Neural progenitor cell (in vitro differentiated cells): ENCODE data around the gene KLHL15. TPM values are rescaled to one million over a fixed set of nuclear protein-coding genes. Genes with fewer than 3 reads are reported as not detected.

ENCODE experiments used
- DNase-seq: peaks from one replicate; pipeline ENCODE4 v3.0.0-alpha.2; 2016; ENCODE audit warnings: low spot score
- H2AFZ ChIP-seq: fragments of 200-600 bp; sonication (generic); replicated peaks from 2 replicates; pipeline ENCODE4 v1.6.1; 2016; ENCODE audit warnings: antibody characterized with exemption
- H3F3A ChIP-seq: fragments of 200-600 bp; sonication (generic); 2 replicates; pipeline ENCODE4 v1.6.1; 2016; ENCODE audit warnings: antibody characterized with exemption, low read depth
- H3K27ac ChIP-seq: fragments of 200-600 bp; sonication (generic); 2 replicates; pipeline ENCODE4 v1.5.1; 2016; ENCODE audit warnings: mild to moderate bottlenecking
- H3K27me3 ChIP-seq: fragments of 200-600 bp; sonication (generic); 2 replicates; pipeline ENCODE4 v1.6.1; 2016; ENCODE audit warnings: mild to moderate bottlenecking, moderate library complexity
- H3K36me3 ChIP-seq: fragments of 200-600 bp; sonication (generic); 2 replicates; pipeline ENCODE4 v1.5.1; 2016
- H3K4me1 ChIP-seq: fragments of 200-600 bp; sonication (generic); 2 replicates; pipeline ENCODE4 v1.6.1; 2016; ENCODE audit warnings: mixed run types
- H3K4me2 ChIP-seq: fragments of 200-600 bp; sonication (generic); 2 replicates; pipeline ENCODE4 v1.6.1; 2016
- H3K4me3 ChIP-seq: fragments of 200-600 bp; sonication (generic); 2 replicates; pipeline ENCODE4 v1.5.1; 2016
- H3K79me2 ChIP-seq: fragments of 200-600 bp; sonication (generic); 2 replicates; pipeline ENCODE4 v1.6.1; 2016; ENCODE audit warnings: low read depth
- H3K9ac ChIP-seq: fragments of 200-600 bp; sonication (generic); 2 replicates; pipeline ENCODE4 v1.6.1; 2016
- H3K9me3 ChIP-seq: fragments of 200-600 bp; sonication (generic); 2 replicates; pipeline ENCODE4 v1.5.1; 2016; ENCODE audit warnings: low read depth
- H4K20me1 ChIP-seq: fragments of 200-600 bp; sonication (generic); 2 replicates; pipeline ENCODE4 v1.6.1; 2016; ENCODE audit warnings: low read depth
- H3K27ac Mint-ChIP-seq: 3 replicates; pipeline ENCODE4 v1.8.0; 2021; ENCODE audit warnings: mixed read lengths
- H3K27me3 Mint-ChIP-seq: 2 replicates; pipeline ENCODE4 v1.8.0; 2022; ENCODE audit warnings: low read depth, mild to moderate bottlenecking, inconsistent platforms, moderate library complexity, mixed read lengths; ENCODE audit not compliant: insufficient read depth
- H3K36me3 Mint-ChIP-seq: 3 replicates; pipeline ENCODE4 v1.8.0; 2021; ENCODE audit warnings: mixed read lengths
- H3K4me1 Mint-ChIP-seq: 3 replicates; pipeline ENCODE4 v1.8.0; 2021; ENCODE audit warnings: mixed read lengths
- H3K4me3 Mint-ChIP-seq: 3 replicates; pipeline ENCODE4 v1.8.0; 2021; ENCODE audit warnings: mild to moderate bottlenecking, moderate library complexity, mixed read lengths
- H3K9me3 Mint-ChIP-seq: 3 replicates; pipeline ENCODE4 v1.8.0; 2020; ENCODE audit warnings: mixed read lengths
- EZH2 ChIP-seq: fragments of 200-600 bp; sonication (generic); IDR thresholded peaks from 2 replicates; pipeline ENCODE4 v1.6.1; 2017; ENCODE audit warnings: antibody characterized with exemption, mild to moderate bottlenecking, moderate library complexity
- EZH2phosphoT487 ChIP-seq: fragments of 200-600 bp; sonication (generic); IDR thresholded peaks from 2 replicates; pipeline ENCODE4 v1.6.1; 2017; ENCODE audit warnings: antibody characterized with exemption
- total RNA-seq: library from RNA; depleted of rRNA; stranded (reverse); fragments of >200 nt; gene quantifications from 2 replicates; pipeline ENCODE4 v1.2.3, GENCODE V29; 2015; ENCODE audit warnings: low replicate concordance
- TF ChIP-seq, protein P1 (sequence below): fragments of 200-600 bp; sonication (generic); IDR thresholded peaks from 2 replicates; pipeline ENCODE4 v1.5.1; 2017; ENCODE audit warnings: antibody characterized with exemption, mild to moderate bottlenecking

Gene KLHL15
- total RNA-seq, 1 donor from 2014 or later = 46.9 TPM

- Mint-ChIP-seq H3K36me3 (peaks cover 6% of the 10 kb centered on the region), H3K4me3 (no peak overlapping the region), H3K9me3 (peaks cover 3% of the 10 kb centered on the region), H3K27ac (no peak overlapping the region), H3K27me3 (peaks cover 3% of the 10 kb centered on the region), H3K4me1 (peaks cover 15% of the 10 kb centered on the region)
- no peak overlapping the region for H3K27ac ChIP-seq
- no peak overlapping the region for H3K9ac ChIP-seq
- H2AFZ ChIP-seq = no peak overlapping the region
- peaks cover 16% of the 10 kb centered on the region for H4K20me1 ChIP-seq
- H3K27me3 ChIP-seq = peaks cover 41% of the 10 kb centered on the region
- H3K4me1 ChIP-seq = peaks cover 12% of the 10 kb centered on the region
- no peak for TF ChIP-seq EZH2phosphoT487
- TF ChIP-seq, protein P1, sequence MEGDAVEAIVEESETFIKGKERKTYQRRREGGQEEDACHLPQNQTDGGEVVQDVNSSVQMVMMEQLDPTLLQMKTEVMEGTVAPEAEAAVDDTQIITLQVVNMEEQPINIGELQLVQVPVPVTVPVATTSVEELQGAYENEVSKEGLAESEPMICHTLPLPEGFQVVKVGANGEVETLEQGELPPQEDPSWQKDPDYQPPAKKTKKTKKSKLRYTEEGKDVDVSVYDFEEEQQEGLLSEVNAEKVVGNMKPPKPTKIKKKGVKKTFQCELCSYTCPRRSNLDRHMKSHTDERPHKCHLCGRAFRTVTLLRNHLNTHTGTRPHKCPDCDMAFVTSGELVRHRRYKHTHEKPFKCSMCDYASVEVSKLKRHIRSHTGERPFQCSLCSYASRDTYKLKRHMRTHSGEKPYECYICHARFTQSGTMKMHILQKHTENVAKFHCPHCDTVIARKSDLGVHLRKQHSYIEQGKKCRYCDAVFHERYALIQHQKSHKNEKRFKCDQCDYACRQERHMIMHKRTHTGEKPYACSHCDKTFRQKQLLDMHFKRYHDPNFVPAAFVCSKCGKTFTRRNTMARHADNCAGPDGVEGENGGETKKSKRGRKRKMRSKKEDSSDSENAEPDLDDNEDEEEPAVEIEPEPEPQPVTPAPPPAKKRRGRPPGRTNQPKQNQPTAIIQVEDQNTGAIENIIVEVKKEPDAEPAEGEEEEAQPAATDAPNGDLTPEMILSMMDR = no peak
- TF ChIP-seq EZH2 = no peak
- H3K79me2 ChIP-seq = peaks cover 21% of the 10 kb centered on the region
- DNase-seq = peak; percentile 27
- H3K4me3 ChIP-seq = no peak overlapping the region
- H3F3A ChIP-seq = peaks cover 30% of the 10 kb centered on the region
- H3K36me3 ChIP-seq = no peaks in the 10 kb centered on the region
- no peak overlapping the region for H3K4me2 ChIP-seq
- no peaks in the 10 kb centered on the region for H3K9me3 ChIP-seq
Measured at GRCh38 chrX:24027985-24028384, 999 bp upstream of the KLHL15 start.

DNA sequence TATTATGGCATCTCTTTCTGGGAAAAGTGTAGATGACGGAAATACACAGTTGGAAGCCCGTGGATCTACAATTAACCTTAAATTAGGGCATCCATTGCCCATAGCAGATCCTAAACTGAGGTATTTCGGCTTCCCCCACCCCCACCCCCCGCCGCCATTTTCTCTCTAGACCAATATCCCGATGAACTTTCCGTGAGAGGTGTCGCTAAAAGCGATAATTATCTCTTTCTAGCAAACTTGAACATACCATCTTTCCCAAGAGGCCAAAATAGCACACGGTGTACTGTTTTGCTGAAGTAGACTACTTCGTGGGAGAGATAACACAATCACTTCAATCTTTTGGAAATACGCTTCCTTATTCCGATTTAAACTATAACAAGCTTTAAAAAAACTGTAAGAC, 554 bp downstream of the KLHL15 start:
- peak overlapping the region; percentile 92 for H3K4me3 Mint-ChIP-seq
- peaks cover 3% of the 10 kb centered on the region for H3K27me3 Mint-ChIP-seq
- no peak overlapping the region for H3K27ac Mint-ChIP-seq
- Histone ChIP-seq H2AFZ (peak overlapping the region; percentile 75), H3K4me1 (peaks cover 12% of the 10 kb centered on the region), H3K4me3 (peak overlapping the region; percentile 97), H3K27ac (no peak overlapping the region), H3K4me2 (peak overlapping the region; percentile 79), H3K9me3 (no peaks in the 10 kb centered on the region), H3K9ac (no peak overlapping the region), H3F3A (peaks cover 30% of the 10 kb centered on the region), H4K20me1 (peaks cover 27% of the 10 kb centered on the region), H3K36me3 (no peaks in the 10 kb centered on the region), H3K79me2 (peaks cover 37% of the 10 kb centered on the region), H3K27me3 (peaks cover 41% of the 10 kb centered on the region)
- H3K9me3 Mint-ChIP-seq = no peaks in the 10 kb centered on the region
- H3K36me3 Mint-ChIP-seq = peaks cover 11% of the 10 kb centered on the region
- peaks cover 16% of the 10 kb centered on the region for H3K4me1 Mint-ChIP-seq
- TF ChIP-seq EZH2 (no peak), EZH2phosphoT487 (no peak)
- TF ChIP-seq, protein P1 = no peak
- DNase-seq = peak; percentile 23

DNA sequence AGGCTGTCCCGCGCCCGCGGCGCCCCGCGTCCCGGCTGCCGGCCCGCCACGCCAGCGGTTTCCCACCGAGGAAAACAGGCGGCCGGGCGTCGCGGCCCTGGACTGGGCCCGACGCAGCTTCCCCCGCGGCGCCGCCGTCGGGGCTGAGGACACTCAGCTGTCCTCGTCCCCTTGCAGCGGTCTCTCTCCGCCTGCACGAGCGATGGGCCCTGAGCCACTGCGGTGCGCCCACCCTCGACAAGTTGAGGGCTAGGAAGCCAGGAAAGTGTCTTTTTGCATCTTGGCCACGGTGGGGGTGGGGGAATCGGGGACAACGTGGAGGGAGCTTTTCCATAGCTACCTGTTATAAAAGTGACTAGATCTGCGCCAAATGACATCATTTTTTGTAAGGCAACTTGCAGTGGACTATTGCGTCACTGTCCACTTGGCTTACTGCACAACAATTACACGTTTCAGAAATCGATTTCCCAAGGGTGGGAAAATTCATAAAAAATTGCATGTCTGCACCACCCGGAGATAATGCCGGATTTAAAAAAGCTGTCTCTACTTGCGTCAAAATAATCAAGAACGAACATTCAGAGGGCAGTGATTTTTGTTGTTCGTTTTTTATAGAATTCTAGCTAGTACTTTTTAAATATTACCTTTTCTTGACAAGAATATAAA, 1.1 kb downstream of the KLHL15 start:
- TF ChIP-seq EZH2 = no peak
- no peak for TF ChIP-seq EZH2phosphoT487
- TF ChIP-seq, protein P1 = no peak

More for the DNA sequence above, 1.1 kb downstream of the KLHL15 start:
- Mint-ChIP-seq H3K4me1 (peaks cover 16% of the 10 kb centered on the region), H3K27ac (peak overlapping the region; percentile 97), H3K4me3 (peak overlapping the region; percentile 92), H3K9me3 (no peaks in the 10 kb centered on the region), H3K27me3 (peaks cover 3% of the 10 kb centered on the region), H3K36me3 (peaks cover 15% of the 10 kb centered on the region)
- Histone ChIP-seq H3K9me3 (no peaks in the 10 kb centered on the region), H3K4me2 (peak overlapping the region; percentile 79), H3K79me2 (peaks cover 42% of the 10 kb centered on the region), H3K4me1 (peaks cover 12% of the 10 kb centered on the region), H3K27me3 (peaks cover 38% of the 10 kb centered on the region), H3K4me3 (peak overlapping the region; percentile 97), H4K20me1 (peaks cover 33% of the 10 kb centered on the region), H3K36me3 (no peaks in the 10 kb centered on the region), H3K27ac (peak overlapping the region; percentile 98), H3K9ac (peak overlapping the region; percentile 51), H3F3A (peaks cover 30% of the 10 kb centered on the region), H2AFZ (peak overlapping the region; percentile 75)
- no peak for DNase-seq
